Liver (tissue), 3 donors: ENCODE results near the gene FRMD5.

Experiments
- ATF3 ChIP-seq: IDR thresholded peaks from 2 replicates; pipeline ENCODE4 v1.6.1; 2016; ENCODE audit warnings: antibody characterized with exemption
- GABPA ChIP-seq, 2 donors: IDR thresholded peaks in 1 of 2; conservative IDR thresholded peaks in 1 of 2; 2 replicates each; pipeline ENCODE4 v1.6.1; 2016; ENCODE audit warnings: antibody characterized with exemption in 2 of 2, mild to moderate bottlenecking in 1 of 2, moderate library complexity in 1 of 2
- HNF4G ChIP-seq: IDR thresholded peaks from 2 replicates; pipeline ENCODE4 v1.6.1; 2016; ENCODE audit warnings: antibody characterized with exemption
- JUND ChIP-seq, 2 donors: IDR thresholded peaks; 2 replicates each; pipeline ENCODE4 v1.6.1; 2016; ENCODE audit warnings: antibody characterized with exemption in 2 of 2
- NR2F2 ChIP-seq: IDR thresholded peaks from 2 replicates; pipeline ENCODE4 v1.6.1; 2016; ENCODE audit warnings: antibody characterized with exemption
- RAD21 ChIP-seq, 2 donors: IDR thresholded peaks; 2 replicates each; pipeline ENCODE4 v1.6.1; 2016; ENCODE audit warnings: antibody characterized with exemption in 2 of 2, mild to moderate bottlenecking in 2 of 2
- REST ChIP-seq: IDR thresholded peaks from 2 replicates; pipeline ENCODE4 v1.6.1; 2016; ENCODE audit warnings: antibody characterized with exemption, mild to moderate bottlenecking
- SP1 ChIP-seq: IDR thresholded peaks from 2 replicates; pipeline ENCODE4 v1.6.1; 2018; ENCODE audit warnings: antibody characterized with exemption, mild to moderate bottlenecking
- TF ChIP-seq, protein P1 (sequence below): fragments of 150-350 bp; IDR thresholded peaks from 2 replicates; pipeline ENCODE4 v1.5.1; 2017; ENCODE audit warnings: improper control_type of control experiment, low read depth, low read length; ENCODE audit not compliant: missing input control
- TF ChIP-seq, protein P2 (sequence below): IDR thresholded peaks from 2 replicates; pipeline ENCODE4 v1.6.1; 2016; ENCODE audit warnings: antibody characterized with exemption
- TF ChIP-seq, protein P3 (sequence below): IDR thresholded peaks from 2 replicates; pipeline ENCODE4 v1.6.1; 2016; ENCODE audit warnings: antibody characterized with exemption
- donor health status: healthy.
- donor health status: healthy.

GRCh38 chr15:44243141-44243540, 48.1 kb upstream of the FRMD5 start:
- TF ChIP-seq, protein P1, sequence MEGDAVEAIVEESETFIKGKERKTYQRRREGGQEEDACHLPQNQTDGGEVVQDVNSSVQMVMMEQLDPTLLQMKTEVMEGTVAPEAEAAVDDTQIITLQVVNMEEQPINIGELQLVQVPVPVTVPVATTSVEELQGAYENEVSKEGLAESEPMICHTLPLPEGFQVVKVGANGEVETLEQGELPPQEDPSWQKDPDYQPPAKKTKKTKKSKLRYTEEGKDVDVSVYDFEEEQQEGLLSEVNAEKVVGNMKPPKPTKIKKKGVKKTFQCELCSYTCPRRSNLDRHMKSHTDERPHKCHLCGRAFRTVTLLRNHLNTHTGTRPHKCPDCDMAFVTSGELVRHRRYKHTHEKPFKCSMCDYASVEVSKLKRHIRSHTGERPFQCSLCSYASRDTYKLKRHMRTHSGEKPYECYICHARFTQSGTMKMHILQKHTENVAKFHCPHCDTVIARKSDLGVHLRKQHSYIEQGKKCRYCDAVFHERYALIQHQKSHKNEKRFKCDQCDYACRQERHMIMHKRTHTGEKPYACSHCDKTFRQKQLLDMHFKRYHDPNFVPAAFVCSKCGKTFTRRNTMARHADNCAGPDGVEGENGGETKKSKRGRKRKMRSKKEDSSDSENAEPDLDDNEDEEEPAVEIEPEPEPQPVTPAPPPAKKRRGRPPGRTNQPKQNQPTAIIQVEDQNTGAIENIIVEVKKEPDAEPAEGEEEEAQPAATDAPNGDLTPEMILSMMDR, result no peak
- TF ChIP-seq ATF3, result no peak
- TF ChIP-seq, protein P2, sequence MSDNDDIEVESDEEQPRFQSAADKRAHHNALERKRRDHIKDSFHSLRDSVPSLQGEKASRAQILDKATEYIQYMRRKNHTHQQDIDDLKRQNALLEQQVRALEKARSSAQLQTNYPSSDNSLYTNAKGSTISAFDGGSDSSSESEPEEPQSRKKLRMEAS, result no peak
- TF ChIP-seq RAD21 (IDR thresholded peaks at IDR 0.05), result no peak
- no peak for TF ChIP-seq SP1
- TF ChIP-seq REST, result no peak
- TF ChIP-seq JUND (IDR thresholded peaks at IDR 0.05), result no peak
- no peak for TF ChIP-seq GABPA (IDR thresholded peaks at IDR 0.05 in 1 of 2, conservative IDR thresholded peaks at IDR 0.05 in 1 of 2)
- no peak for TF ChIP-seq NR2F2
- TF ChIP-seq, protein P3, sequence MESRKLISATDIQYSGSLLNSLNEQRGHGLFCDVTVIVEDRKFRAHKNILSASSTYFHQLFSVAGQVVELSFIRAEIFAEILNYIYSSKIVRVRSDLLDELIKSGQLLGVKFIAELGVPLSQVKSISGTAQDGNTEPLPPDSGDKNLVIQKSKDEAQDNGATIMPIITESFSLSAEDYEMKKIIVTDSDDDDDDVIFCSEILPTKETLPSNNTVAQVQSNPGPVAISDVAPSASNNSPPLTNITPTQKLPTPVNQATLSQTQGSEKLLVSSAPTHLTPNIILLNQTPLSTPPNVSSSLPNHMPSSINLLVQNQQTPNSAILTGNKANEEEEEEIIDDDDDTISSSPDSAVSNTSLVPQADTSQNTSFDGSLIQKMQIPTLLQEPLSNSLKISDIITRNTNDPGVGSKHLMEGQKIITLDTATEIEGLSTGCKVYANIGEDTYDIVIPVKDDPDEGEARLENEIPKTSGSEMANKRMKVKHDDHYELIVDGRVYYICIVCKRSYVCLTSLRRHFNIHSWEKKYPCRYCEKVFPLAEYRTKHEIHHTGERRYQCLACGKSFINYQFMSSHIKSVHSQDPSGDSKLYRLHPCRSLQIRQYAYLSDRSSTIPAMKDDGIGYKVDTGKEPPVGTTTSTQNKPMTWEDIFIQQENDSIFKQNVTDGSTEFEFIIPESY, result no peak
- TF ChIP-seq HNF4G, result no peak
